Panc1 (cell line): ENCODE data around the gene THBS1. TPM values are rescaled to one million over a fixed set of nuclear protein-coding genes. Genes with fewer than 3 reads are reported as not detected.

ENCODE experiments used
- ATAC-seq: fragments of 200-7000 bp; cut with Tn5 transposase; 2 replicates; pipeline ENCODE4 v1.9.1; 2020; ENCODE audit warnings: mild to moderate bottlenecking, moderate library complexity
- BruUV-seq: library from RNA; stranded (reverse); fragments of 400-500 nt; replicated peaks from 2 replicates; lab custom pipeline; 2021; lab: Mats Ljungman, UMichigan
- CTCF ChIA-PET: fragments of 300-600 bp; sonication (Branson Sonifier 250); formaldehyde crosslinking; loops from one replicate; lab custom pipeline; 2022; ENCODE audit warnings: antibody characterized with exemption; lab: Charles Lee
- POLR2A ChIA-PET: fragments of 300-600 bp; sonication (Branson Sonifier 250); formaldehyde crosslinking; loops from one replicate; lab custom pipeline; 2022; ENCODE audit warnings: antibody characterized with exemption; lab: Charles Lee
- DNase-seq: peaks from one replicate; pipeline ENCODE4 v3.0.0-alpha.2; 2010; ENCODE audit warnings: low read depth, low spot score
- H3K27ac ChIP-seq: 2 replicates; pipeline ENCODE4 v1.5.1; 2011; ENCODE audit warnings: mild to moderate bottlenecking, low read length, inconsistent platforms
- H3K27me3 ChIP-seq: fragments of 200-500 bp; sonication (Bioruptor generic); 2 replicates; pipeline ENCODE4 v1.6.0; 2014; ENCODE audit warnings: low read length, inconsistent platforms; ENCODE audit not compliant: control insufficient read depth, insufficient read depth
- H3K36me3 ChIP-seq: fragments of 200-500 bp; sonication (Bioruptor generic); 2 replicates; pipeline ENCODE4 v1.5.1; 2014; ENCODE audit warnings: inconsistent platforms, mild to moderate bottlenecking, low read length, moderate library complexity; ENCODE audit not compliant: control insufficient read depth, insufficient read depth
- H3K4me1 ChIP-seq: 2 replicates; pipeline ENCODE4 v1.5.1; 2011; ENCODE audit warnings: inconsistent platforms, mild to moderate bottlenecking, low read length, moderate library complexity; ENCODE audit not compliant: control insufficient read depth, insufficient read depth
- H3K4me3 ChIP-seq, 2 experiments: 2 replicates each; pipeline ENCODE4 v1.5.1; 2011 to 2012; ENCODE audit warnings: low read depth in 2 of 2, low read length in 2 of 2, mild to moderate bottlenecking in 2 of 2, inconsistent platforms in 1 of 2, moderate library complexity in 1 of 2
- H3K9me3 ChIP-seq: fragments of 200-500 bp; sonication (Bioruptor generic); 2 replicates; pipeline ENCODE4 v1.5.1; 2014; ENCODE audit warnings: low read depth, mild to moderate bottlenecking, inconsistent platforms, low read length, moderate library complexity; ENCODE audit not compliant: control insufficient read depth, insufficient read depth
- CTCF ChIP-seq: fragments of 450-650 bp; IDR thresholded peaks from 2 replicates; pipeline ENCODE4 v1.5.1; 2017; ENCODE audit warnings: mild to moderate bottlenecking
- POLR2AphosphoS5 ChIP-seq: IDR thresholded peaks from 2 replicates; pipeline ENCODE4 v1.6.1; 2012; ENCODE audit warnings: mild to moderate bottlenecking, low read depth, low read length, moderate library complexity
- REST ChIP-seq, 2 experiments: IDR thresholded peaks; 2 replicates each; pipeline ENCODE4 v1.6.1; 2011 to 2012; ENCODE audit warnings: low read depth in 2 of 2, control low read depth in 1 of 2, low read length in 1 of 2, mild to moderate bottlenecking in 1 of 2, moderate library complexity in 1 of 2; ENCODE audit not compliant: insufficient read depth in 1 of 2
- SIN3A ChIP-seq: IDR thresholded peaks from 2 replicates; pipeline ENCODE4 v1.6.1; 2012; ENCODE audit warnings: low read depth, mild to moderate bottlenecking, low read length, moderate library complexity, borderline replicate concordance; ENCODE audit not compliant: insufficient read depth
- TCF7L2 ChIP-seq: IDR thresholded peaks from 2 replicates; pipeline ENCODE4 v1.6.1; 2011; ENCODE audit warnings: mild to moderate bottlenecking, low read depth, low read length, inconsistent platforms
- in situ Hi-C: cut with HindIII; loops from 2 replicates; pipeline ENCODE4 v1.10.0; 2016; ENCODE audit warnings: low sequenced_read_pairs, low pct_unique_long_range_greater_than_20kb
- intact Hi-C: fragments of 100-400 bp; cut with micrococcal nuclease; formaldehyde crosslinking; loops from one replicate; pipeline ENCODE4 v1.10.0; 2022; ENCODE audit not compliant: unreplicated experiment
- total RNA-seq: library from RNA; stranded (reverse); gene quantifications from one replicate; pipeline ENCODE4 v1.2.1, GENCODE V29; 2021; ENCODE audit not compliant: unreplicated experiment

The THBS1 gene
- total RNA-seq, 1 experiment from 2014 or later: 61.9 TPM

GRCh38 chr15:39593071-39593655 is 12.3 kb downstream of the THBS1 start:
- no peak for ATAC-seq
- in situ Hi-C loops: no loop called here
- POLR2A ChIA-PET: no interaction called here

GRCh38 chr15:39593656-39594445 is 13.0 kb downstream of the THBS1 start:
- H3K4me3 ChIP-seq: no peak overlapping the region
- in situ Hi-C loops: no loop called here
- intact Hi-C loops: loop anchor here (10.0 kb wide), 1 partner anchor 161 kb away; no protein-coding TSS in a partner anchor
- no peak overlapping the region for H3K27ac ChIP-seq
- no peaks in the 10 kb centered on the region for H3K9me3 ChIP-seq
- ATAC-seq (no peak), DNase-seq (no peak)
- no TSS peak for BruUV-seq
- H3K36me3 ChIP-seq: no peaks in the 10 kb centered on the region
- H3K27me3 ChIP-seq: no peaks in the 10 kb centered on the region
- POLR2A ChIA-PET: no interaction called here
- no peaks in the 10 kb centered on the region for H3K4me1 ChIP-seq
- CTCF ChIA-PET: no interaction called here
- TF ChIP-seq POLR2AphosphoS5 (no peak), TCF7L2 (no peak)

More at GRCh38 chr15:39593071-39593655, 12.3 kb downstream of the THBS1 start:
- no peak for DNase-seq
- no TSS peak for BruUV-seq
- Histone ChIP-seq H3K4me1 (no peaks in the 10 kb centered on the region), H3K27ac (no peak overlapping the region), H3K27me3 (no peaks in the 10 kb centered on the region), H3K36me3 (no peaks in the 10 kb centered on the region), H3K9me3 (no peaks in the 10 kb centered on the region), H3K4me3 (no peak overlapping the region)
- intact Hi-C loops: loop anchor here (10.0 kb wide), 1 partner anchor 162 kb away; no protein-coding TSS in a partner anchor
- CTCF ChIA-PET: no interaction called here
- TF ChIP-seq POLR2AphosphoS5 (no peak), CTCF (no peak), SIN3A (no peak)

- no peaks in the 10 kb centered on the region for H3K4me1 ChIP-seq
- H3K9me3 ChIP-seq: no peaks in the 10 kb centered on the region
- H3K4me3 ChIP-seq: no peak overlapping the region
- TF ChIP-seq SIN3A: no peak
- TF ChIP-seq POLR2AphosphoS5: no peak
- TF ChIP-seq REST (IDR thresholded peaks at IDR 0.05; ENCODE audit: insufficient read depth in 1 of 2, low read depth in 2 of 2, low read length in 1 of 2): no peak
- TF ChIP-seq CTCF: no peak
- TF ChIP-seq TCF7L2: no peak
- CTCF ChIA-PET: no interaction called here
- H3K27ac ChIP-seq: no peak overlapping the region
- no peaks in the 10 kb centered on the region for H3K36me3 ChIP-seq
- DNase-seq (no peak), ATAC-seq (no peak)
- POLR2A ChIA-PET: no interaction called here
- no TSS peak for BruUV-seq
- in situ Hi-C loops: no loop called here
- no peaks in the 10 kb centered on the region for H3K27me3 ChIP-seq
- intact Hi-C loops: loop anchor here (10.0 kb wide), 1 partner anchor 160 kb away; no protein-coding TSS in a partner anchor
Observed at GRCh38 chr15:39594446-39595337, 13.8 kb downstream of the THBS1 start.
